HG02588 (cell line): ENCODE data around the gene PHF2.

Experiments used
- ATAC-seq: cut with Tn5 transposase; IDR thresholded peaks from one replicate; pipeline ENCODE4 v1.9.1; 2021; ENCODE audit warnings: mild to moderate bottlenecking, moderate library complexity; ENCODE audit not compliant: unreplicated experiment

PHF2 gene

GRCh38 chr9:93622691-93623090, 46.3 kb downstream of the PHF2 start:
- no peak for ATAC-seq

GRCh38 chr9:93623753-93624152, 47.4 kb downstream of the PHF2 start:
- ATAC-seq: no peak

DNA sequence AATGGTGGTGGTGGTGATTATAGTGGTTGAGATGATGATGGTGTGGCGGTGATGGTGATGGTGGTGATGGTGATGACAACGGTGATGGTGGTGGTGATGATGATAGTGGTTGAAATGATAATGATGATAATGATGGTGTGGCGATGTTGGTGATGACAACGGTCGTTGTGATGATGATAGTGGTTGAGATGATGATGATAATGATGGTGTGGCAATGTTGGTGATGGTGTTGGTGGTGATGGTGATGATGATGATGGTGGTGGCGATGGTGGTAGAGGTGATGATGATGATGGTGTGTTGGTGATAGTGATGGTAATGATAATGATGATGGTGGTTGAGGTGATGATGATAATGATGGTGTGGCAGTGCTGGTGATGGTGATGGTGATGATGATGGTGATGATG, 48.0 kb downstream of the PHF2 start:
- no peak for ATAC-seq

GRCh38 chr9:93624977-93625376, 48.6 kb downstream of the PHF2 start:
- no peak for ATAC-seq

DNA sequence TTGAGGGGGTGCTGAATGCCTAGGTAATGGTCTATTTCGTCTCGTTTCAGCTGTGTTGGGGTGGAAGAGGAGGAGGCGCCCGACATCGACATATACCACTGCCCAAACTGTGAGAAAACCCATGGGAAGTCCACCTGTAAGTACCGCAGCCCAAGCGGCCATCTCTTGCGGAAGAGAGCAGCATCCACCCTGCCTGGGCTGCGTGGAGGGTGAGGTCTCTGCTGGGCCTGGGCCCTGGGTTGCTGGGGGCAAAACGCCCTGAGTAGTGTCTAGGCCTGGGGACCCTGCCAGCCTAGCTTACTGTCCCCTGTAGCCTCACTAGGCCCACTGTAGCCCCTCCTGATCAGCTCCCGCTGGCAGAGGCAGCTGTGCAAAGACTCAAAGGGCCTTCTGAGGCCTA, 53.5 kb downstream of the PHF2 start:
- ATAC-seq: no peak

- no peak for ATAC-seq
Measured at GRCh38 chr9:93630806-93631411, 54.5 kb downstream of the PHF2 start.

DNA sequence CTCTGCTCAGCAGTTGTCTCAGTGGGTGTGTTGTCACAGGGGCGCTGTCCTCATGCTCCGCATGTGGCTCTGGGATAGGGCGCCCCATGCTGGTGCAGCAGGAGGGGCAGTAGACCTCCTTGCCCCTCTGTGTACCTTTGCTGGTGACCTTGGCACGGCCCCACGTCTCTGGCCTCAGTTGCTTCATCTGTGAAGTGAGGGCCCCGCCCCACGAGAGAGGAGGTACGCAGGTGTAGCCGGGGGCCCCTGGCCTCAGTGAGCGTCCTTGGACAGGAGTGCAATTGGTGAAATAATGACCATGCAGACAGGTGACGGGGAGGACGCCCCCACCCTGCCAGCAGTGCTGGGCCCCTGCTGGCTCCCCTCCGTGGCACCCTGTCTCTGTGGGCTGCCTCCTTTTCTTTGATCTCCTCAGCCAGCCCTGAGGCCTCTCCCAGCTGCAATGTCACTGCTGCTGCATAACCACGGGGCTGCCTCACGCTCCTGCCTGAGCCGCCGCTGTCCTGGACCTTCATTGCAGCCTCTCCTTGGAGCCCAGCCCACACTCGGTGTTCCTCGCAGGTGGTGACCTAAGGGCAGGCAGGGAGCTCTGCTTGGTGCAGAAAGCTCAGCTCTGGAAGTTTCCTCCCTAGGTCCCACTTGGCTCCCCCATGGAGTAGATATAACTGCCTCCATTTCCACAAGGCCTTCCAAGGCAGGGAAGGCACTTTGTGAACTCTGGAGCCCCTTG, 57.3 kb downstream of the PHF2 start:
- no peak for ATAC-seq

GRCh38 chr9:93634311-93635185, 58.2 kb downstream of the PHF2 start:
- ATAC-seq: no peak

DNA sequence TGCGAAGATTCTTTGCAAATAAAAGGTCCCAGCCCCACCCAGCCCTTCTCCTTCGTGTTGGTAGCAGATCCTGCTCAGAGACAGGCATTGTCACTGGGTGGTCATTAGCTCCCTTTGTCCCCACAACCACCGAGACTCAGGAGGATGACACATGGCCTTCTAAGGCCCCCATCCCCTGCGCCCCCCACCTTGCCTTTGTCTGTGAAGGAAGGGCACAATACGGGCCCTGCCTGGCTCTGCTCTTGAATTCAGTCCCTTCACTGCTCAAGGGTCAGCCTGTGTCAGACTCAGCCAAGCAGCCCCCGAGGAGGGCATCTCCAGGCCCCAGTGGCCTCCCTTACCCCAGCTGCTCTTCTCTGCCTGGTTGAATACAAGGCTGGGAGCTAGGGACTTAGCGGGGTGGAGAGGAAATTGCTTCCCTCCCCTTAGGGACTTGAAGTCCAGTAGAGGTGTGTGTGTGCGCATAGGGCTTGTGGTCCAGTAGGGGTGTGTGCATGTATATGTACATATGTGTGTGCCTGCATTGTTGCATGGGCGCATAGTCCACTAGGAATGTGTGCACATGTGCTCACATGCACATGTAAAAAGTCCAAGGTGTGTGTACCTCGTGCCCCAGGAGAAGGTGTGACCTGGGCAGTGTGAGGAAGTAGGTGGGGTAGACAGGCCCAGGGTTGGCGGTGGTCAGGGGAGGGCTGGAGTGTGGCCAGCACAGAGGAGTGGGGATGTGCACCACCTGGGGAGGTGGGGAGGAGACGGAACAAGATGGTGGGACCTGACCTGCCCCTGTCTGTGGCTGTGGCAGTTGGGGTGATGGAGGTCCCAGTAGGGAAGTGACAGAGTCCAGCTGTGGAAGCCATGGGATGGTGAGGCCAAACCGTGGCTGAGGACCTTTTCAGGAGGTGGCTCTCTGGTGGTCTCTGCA, 59.1 kb downstream of the PHF2 start:
- ATAC-seq: no peak

DNA sequence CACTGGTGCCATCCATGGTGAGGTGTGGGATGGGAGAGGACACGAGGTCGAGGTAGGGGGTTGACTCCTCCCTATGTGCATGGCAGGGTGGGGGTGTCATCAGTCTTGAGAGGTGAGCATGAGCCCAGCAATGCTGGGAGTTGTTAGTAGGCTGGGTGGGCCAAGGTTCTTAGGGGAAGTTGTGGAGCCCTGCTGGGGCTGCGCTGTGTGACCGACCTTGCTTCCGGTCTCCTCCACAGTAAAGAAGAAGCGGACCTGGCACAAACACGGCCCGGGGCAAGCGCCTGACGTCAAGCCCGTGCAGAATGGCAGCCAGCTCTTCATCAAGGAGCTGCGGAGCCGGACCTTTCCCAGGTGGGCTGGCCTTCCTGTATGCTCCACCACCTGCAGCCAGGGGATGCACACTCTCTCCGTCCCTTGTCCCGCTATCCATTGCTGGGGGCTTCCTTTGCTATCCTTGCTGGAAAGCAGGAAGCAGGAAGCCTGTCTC, 59.8 kb downstream of the PHF2 start:
- no peak for ATAC-seq

- no peak for ATAC-seq
Measured at GRCh38 chr9:93636667-93637066, 60.3 kb downstream of the PHF2 start.

GRCh38 chr9:93637886-93638285, 61.5 kb downstream of the PHF2 start:
- no peak for ATAC-seq

DNA sequence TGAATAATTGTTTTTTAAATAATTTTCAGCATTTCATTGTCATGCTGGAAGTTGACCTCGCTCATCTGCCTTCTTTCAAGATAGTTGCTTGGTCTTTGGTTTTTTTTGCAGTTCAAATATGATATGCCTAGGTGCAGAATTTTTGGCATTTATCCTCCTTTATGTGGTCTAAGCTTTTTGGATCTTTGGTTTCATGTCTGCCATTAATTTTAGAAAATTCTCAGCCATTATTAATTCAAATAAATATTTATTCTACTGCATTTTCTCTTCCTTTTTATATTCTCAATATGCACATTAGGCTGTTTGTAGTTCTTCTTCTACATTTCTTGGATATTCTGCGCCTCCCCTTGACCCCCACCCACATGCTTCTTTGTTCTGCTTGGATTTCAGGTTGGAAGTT, 63.6 kb downstream of the PHF2 start:
- ATAC-seq: no peak

- ATAC-seq: no peak
Measured at GRCh38 chr9:93642961-93643360, 66.6 kb downstream of the PHF2 start.

GRCh38 chr9:93644397-93645088, 68.2 kb downstream of the PHF2 start:
- ATAC-seq: no peak

- no peak for ATAC-seq
Measured at GRCh38 chr9:93645149-93645889, 68.9 kb downstream of the PHF2 start.

DNA sequence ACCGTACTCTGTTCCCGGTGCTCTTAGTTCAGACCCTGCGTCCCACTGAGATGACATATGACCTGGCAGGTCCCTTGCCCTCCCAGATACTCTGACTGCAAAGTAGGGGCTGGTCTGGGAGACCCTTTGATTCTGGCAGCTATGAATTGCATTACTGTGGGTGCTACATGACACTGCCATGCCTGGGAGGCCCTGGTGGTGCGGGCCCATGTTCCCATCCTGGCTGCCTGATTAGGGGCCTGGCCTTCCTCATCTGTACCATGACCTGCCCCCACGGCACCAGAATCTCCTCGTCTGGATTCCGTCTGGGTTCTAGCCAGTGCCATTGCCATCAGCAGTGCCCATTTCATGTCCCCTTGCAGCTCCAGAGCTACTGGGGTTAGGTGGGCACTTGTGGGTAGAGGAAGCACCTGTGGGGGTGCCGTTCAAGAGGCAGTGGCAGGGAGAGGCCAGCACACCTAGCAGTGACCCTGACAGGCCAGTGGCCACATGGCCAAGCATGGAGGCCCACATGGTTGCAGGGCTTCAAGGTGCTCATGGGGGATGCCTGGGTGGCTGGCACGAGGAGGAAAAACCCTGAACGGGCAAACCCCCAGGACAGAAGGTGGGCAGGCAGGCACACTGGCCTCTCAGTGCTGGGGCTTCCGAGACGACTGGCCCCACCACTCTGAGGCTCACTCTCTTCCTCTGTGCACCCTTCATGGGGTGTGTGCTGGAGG, 69.7 kb downstream of the PHF2 start:
- no peak for ATAC-seq

GRCh38 chr9:93646640-93647178, 70.3 kb downstream of the PHF2 start:
- ATAC-seq: no peak
